ENCODE measurements around the gene TTC31.

TTC31 gene

DNA sequence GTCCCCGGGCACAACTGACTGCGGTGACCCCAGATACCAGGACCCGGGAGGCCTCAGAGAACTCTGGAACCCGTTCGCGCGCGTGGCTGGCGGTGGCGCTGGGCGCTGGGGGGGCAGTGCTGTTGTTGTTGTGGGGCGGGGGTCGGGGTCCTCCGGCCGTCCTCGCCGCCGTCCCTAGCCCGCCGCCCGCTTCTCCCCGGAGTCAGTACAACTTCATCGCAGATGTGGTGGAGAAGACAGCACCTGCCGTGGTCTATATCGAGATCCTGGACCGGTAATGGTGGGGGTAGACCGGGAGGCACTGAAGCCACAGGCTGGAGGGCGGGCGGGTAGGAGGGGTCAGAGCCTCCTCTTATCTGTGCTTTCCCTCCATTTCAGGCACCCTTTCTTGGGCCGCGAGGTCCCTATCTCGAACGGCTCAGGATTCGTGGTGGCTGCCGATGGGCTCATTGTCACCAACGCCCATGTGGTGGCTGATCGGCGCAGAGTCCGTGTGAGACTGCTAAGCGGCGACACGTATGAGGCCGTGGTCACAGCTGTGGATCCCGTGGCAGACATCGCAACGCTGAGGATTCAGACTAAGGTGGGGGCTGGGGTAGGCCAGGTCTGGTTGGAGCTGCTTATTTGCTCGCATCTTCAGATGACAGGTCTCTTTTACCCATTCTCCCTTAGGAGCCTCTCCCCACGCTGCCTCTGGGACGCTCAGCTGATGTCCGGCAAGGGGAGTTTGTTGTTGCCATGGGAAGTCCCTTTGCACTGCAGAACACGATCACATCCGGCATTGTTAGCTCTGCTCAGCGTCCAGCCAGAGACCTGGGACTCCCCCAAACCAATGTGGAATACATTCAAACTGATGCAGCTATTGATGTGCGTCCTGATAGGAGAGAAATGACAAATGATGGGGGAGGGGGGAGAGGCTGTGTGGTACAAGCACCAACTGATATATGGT, 47.6 kb downstream of the TTC31 start:
- no peaks in the 10 kb centered on the region for H3K27me3 Mint-ChIP-seq (ENCODE audit: low read depth)
- peaks cover 48% of the 10 kb centered on the region for H3K4me1 Mint-ChIP-seq (ENCODE audit: low read depth)
- H3K9me3 Mint-ChIP-seq = no peaks in the 10 kb centered on the region
- H3K4me3 Mint-ChIP-seq = peak overlapping the region; percentile 97
- H3K36me3 Mint-ChIP-seq (ENCODE audit: low read depth) = peaks cover 45% of the 10 kb centered on the region
- peak overlapping the region; percentile 96 for H3K27ac Mint-ChIP-seq

DNA sequence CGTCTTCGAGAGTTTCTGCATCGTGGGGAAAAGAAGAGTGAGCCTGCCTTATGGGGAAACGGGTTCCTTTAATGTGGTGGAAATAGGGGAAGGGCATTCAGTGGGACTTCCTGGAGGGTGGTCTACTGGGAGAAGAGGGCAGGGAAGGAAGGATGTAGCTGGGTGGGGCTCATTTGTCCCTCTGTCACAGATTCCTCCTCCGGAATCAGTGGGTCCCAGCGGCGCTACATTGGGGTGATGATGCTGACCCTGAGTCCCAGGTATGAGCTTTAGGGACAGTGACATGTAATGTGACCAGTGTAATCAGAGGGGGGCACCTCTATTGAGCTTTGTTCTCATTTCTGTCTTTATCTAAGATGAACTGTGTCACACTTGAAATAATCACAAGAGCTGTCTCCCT, 48.8 kb downstream of the TTC31 start:
- Mint-ChIP-seq H3K4me1 (ENCODE audit: low read depth) (peaks cover 41% of the 10 kb centered on the region), H3K27ac (peak overlapping the region; percentile 96), H3K4me3 (peak overlapping the region; percentile 97), H3K36me3 (ENCODE audit: low read depth) (peaks cover 34% of the 10 kb centered on the region), H3K9me3 (no peaks in the 10 kb centered on the region), H3K27me3 (ENCODE audit: low read depth) (no peaks in the 10 kb centered on the region)

GRCh38 chr2:74532222-74532621, 49.3 kb downstream of the TTC31 start:
- no peaks in the 10 kb centered on the region for H3K27me3 Mint-ChIP-seq (ENCODE audit: low read depth)
- H3K36me3 Mint-ChIP-seq (ENCODE audit: low read depth) = peaks cover 28% of the 10 kb centered on the region
- H3K4me3 Mint-ChIP-seq = peak overlapping the region; percentile 97

DNA sequence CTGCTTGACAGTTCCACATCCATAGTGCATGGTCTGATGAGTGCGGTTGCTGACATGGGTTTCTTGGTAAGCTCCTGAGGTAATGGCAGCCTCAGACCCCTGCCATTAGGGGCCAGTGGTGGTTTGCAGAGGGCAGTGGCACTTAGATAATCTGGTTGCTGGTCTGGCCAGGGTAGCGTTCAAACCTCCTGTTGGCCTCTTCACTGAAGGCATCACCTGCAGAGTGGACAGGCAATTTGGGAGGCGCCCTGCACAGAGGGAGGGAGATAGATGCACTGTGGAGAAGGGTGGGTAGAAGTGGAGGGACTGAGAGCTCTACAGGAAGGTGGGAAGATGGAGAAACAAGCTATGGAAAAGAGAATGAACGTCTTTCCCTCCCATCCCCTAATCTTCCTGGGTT, 50.6 kb downstream of the TTC31 start:
- peaks cover 17% of the 10 kb centered on the region for H3K36me3 Mint-ChIP-seq (ENCODE audit: low read depth)
- H3K27me3 Mint-ChIP-seq (ENCODE audit: low read depth) = peaks cover 4% of the 10 kb centered on the region
- H3K4me1 Mint-ChIP-seq (ENCODE audit: low read depth) = peaks cover 27% of the 10 kb centered on the region
- H3K9me3 Mint-ChIP-seq = no peaks in the 10 kb centered on the region
- H3K4me3 Mint-ChIP-seq = no peak overlapping the region
- H3K27ac Mint-ChIP-seq = no peak overlapping the region

More at GRCh38 chr2:74532222-74532621, 49.3 kb downstream of the TTC31 start:
- peak overlapping the region; percentile 96 for H3K27ac Mint-ChIP-seq
- peaks cover 38% of the 10 kb centered on the region for H3K4me1 Mint-ChIP-seq (ENCODE audit: low read depth)
- H3K9me3 Mint-ChIP-seq = no peaks in the 10 kb centered on the region

GRCh38 chr2:74534411-74534810, 51.5 kb downstream of the TTC31 start:
- peaks cover 30% of the 10 kb centered on the region for H3K4me1 Mint-ChIP-seq (ENCODE audit: low read depth)
- peaks cover 12% of the 10 kb centered on the region for H3K36me3 Mint-ChIP-seq (ENCODE audit: low read depth)
- no peak overlapping the region for H3K4me3 Mint-ChIP-seq
- peaks cover 4% of the 10 kb centered on the region for H3K27me3 Mint-ChIP-seq (ENCODE audit: low read depth)
- no peak overlapping the region for H3K27ac Mint-ChIP-seq
- H3K9me3 Mint-ChIP-seq = no peaks in the 10 kb centered on the region

GRCh38 chr2:74535440-74535965, 52.6 kb downstream of the TTC31 start:
- no peak overlapping the region for H3K27ac Mint-ChIP-seq
- H3K9me3 Mint-ChIP-seq = no peaks in the 10 kb centered on the region
- H3K4me3 Mint-ChIP-seq = no peak overlapping the region
- H3K4me1 Mint-ChIP-seq (ENCODE audit: low read depth) = peaks cover 30% of the 10 kb centered on the region
- peaks cover 12% of the 10 kb centered on the region for H3K36me3 Mint-ChIP-seq (ENCODE audit: low read depth)
- peaks cover 4% of the 10 kb centered on the region for H3K27me3 Mint-ChIP-seq (ENCODE audit: low read depth)

DNA sequence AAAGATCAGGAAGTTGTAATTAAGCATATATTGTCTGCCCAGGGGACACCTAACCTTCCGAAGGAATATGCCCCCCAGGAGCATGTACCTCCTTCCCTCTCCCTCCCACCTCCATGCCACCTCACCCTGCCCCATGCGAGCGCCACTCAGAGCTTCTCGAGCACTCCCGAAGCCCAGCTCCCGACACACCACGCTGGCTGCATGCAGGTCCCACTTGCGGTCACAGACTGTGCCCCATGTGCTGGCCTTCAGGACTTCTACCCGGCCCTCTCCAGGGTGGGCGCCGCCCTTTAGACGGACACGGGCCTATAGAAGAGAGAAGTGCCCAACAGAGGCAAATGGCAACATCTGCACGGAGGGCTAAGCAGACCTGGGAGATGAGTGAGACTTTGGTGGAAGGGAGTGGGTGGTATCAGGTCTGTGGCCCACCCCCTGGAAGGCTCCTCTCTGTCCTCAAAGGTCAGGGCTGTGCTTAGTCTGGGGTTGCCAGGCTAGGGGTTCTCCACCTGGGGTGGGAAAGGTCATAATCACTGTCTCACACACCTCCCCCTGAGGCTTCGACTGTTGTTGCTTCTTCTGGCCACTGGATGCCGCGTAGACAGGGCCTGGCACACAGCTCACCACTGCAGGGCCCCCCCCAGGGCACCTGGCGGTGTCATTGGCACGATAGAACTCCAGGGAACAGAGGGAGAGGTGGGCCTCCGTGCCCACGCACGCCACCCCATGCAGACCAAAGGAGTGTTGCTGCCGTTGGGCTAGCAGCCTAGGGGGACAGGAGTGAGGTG, 53.5 kb downstream of the TTC31 start:
- peaks cover 4% of the 10 kb centered on the region for H3K27me3 Mint-ChIP-seq (ENCODE audit: low read depth)
- peaks cover 10% of the 10 kb centered on the region for H3K36me3 Mint-ChIP-seq (ENCODE audit: low read depth)
- H3K4me3 Mint-ChIP-seq = no peak overlapping the region
- no peaks in the 10 kb centered on the region for H3K9me3 Mint-ChIP-seq
- H3K27ac Mint-ChIP-seq = no peak overlapping the region
- H3K4me1 Mint-ChIP-seq (ENCODE audit: low read depth) = peaks cover 24% of the 10 kb centered on the region

DNA sequence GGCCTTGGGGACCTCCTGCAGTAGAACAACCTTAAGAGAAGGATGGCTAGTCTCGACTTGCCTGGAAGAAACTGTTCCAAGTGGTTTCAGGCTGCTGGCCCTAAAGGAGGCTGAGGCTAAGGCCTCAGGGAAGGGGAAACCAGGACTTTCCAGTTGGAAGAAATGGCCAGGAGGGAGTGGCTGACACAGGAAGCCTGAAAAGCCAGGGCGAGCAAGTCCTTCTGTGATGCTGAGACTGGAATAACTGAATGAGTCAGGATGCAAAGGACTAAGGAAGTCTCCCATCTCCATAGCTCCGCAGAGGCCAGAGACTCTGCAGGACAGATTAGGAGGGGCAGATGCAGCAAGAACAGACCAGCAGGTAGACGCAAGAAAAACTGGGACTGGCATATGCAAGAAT, 54.3 kb downstream of the TTC31 start:
- no peaks in the 10 kb centered on the region for H3K9me3 Mint-ChIP-seq
- no peak overlapping the region for H3K27ac Mint-ChIP-seq
- peaks cover 5% of the 10 kb centered on the region for H3K27me3 Mint-ChIP-seq (ENCODE audit: low read depth)

DNA sequence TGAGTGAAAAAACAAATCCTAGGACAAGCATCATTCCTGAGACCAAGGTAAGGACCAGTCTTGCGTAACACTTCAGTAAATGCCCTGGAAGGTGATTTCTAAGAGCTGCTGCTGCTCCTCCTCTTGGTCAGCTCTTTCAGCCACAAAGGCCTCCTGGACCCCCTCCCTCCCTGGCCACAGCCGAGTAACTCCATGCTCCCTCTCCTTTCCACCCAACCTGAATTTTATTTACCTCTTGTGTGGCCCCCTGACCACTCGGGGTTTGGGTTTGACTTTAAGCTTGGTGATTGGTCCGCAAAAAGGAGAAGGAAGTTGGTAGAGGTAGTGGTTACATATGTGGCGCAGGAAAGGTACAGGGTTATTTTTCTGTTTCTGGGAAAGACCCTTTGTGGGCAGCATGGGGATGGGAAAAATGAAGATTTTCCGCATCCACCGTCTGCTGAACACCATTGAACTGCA, 56.0 kb downstream of the TTC31 start:
- Mint-ChIP-seq H3K4me3 (no peak overlapping the region), H3K4me1 (ENCODE audit: low read depth) (peaks cover 13% of the 10 kb centered on the region), H3K27ac (no peak overlapping the region), H3K36me3 (ENCODE audit: low read depth) (peaks cover 2% of the 10 kb centered on the region), H3K27me3 (ENCODE audit: low read depth) (peaks cover 13% of the 10 kb centered on the region), H3K9me3 (no peaks in the 10 kb centered on the region)

More for the DNA sequence above, 54.3 kb downstream of the TTC31 start:
- H3K36me3 Mint-ChIP-seq (ENCODE audit: low read depth) = peaks cover 7% of the 10 kb centered on the region
- peaks cover 16% of the 10 kb centered on the region for H3K4me1 Mint-ChIP-seq (ENCODE audit: low read depth)
- no peak overlapping the region for H3K4me3 Mint-ChIP-seq

- H3K4me1 Mint-ChIP-seq (ENCODE audit: low read depth) = peaks cover 12% of the 10 kb centered on the region
Observed at GRCh38 chr2:74540291-74540690, 57.4 kb downstream of the TTC31 start.

DNA sequence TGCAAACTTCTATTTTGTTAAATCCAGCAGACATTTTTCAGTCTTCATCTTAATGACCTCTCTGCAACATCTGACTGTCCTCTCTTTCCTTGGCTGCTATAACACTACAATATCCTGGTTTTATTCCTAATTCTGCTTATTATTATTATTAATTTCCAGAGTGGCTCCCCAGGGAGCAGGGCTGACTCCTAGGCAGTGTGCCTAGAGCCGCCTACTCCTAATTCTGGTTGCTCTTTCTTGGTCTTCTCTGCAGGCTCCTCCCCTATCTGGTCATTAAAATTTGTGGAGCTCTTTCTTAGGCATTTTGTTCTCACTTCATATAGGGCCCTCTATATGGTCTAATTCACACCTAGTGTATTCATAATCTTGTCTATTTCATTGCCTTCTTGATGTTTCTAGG, 60.1 kb downstream of the TTC31 start:
- H3K27me3 Mint-ChIP-seq (ENCODE audit: low read depth) = peaks cover 38% of the 10 kb centered on the region
- H3K27ac Mint-ChIP-seq = no peak overlapping the region
- H3K9me3 Mint-ChIP-seq = no peaks in the 10 kb centered on the region
- H3K4me3 Mint-ChIP-seq = no peak overlapping the region
- peaks cover 15% of the 10 kb centered on the region for H3K4me1 Mint-ChIP-seq (ENCODE audit: low read depth)
- H3K36me3 Mint-ChIP-seq (ENCODE audit: low read depth) = peaks cover 1% of the 10 kb centered on the region

More at GRCh38 chr2:74540291-74540690, 57.4 kb downstream of the TTC31 start:
- Mint-ChIP-seq H3K4me3 (no peak overlapping the region), H3K9me3 (no peaks in the 10 kb centered on the region), H3K36me3 (ENCODE audit: low read depth) (peaks cover 1% of the 10 kb centered on the region), H3K27ac (no peak overlapping the region), H3K27me3 (ENCODE audit: low read depth) (peaks cover 18% of the 10 kb centered on the region)

Data from T-helper 1 cell treated with Interleukin-12 subunit alpha and Interleukin-12 subunit beta and Interleukin-4 antibody, amounts not matched to agents 30 μg/mL and 1 μg/mL, for 36 hours (primary cell).